Heart right ventricle (tissue), 16 donors: Measurements from ENCODE around the gene PIP5KL1. TPM values are rescaled to one million over a fixed set of nuclear protein-coding genes. Genes with fewer than 3 reads are reported as not detected.

Experiments used
- ATAC-seq, 8 donors: fragments of 200-7000 bp; cut with Tn5 transposase; one replicate each; pipeline ENCODE4 v1.9.1; 2020; ENCODE audit warnings: mild to moderate bottlenecking in 8 of 8, moderate library complexity in 8 of 8, moderate number of reproducible peaks in 1 of 8
- DNase-seq, 2 donors: peaks; one replicate each; pipeline ENCODE4 v3.0.0-alpha.2; 2020
- H3K27ac ChIP-seq, 10 donors: fragments of 200-600 bp; sonication (generic) in 2 of 10; one replicate each; pipeline versions ENCODE4 v1.5.0 to v1.8.0; 2020 to 2022; ENCODE audit warnings: mild to moderate bottlenecking in 3 of 10
- H3K27me3 ChIP-seq, 7 donors: fragments of 200-600 bp; one replicate each; pipeline ENCODE4 v1.8.0; 2021 to 2022; ENCODE audit warnings: mild to moderate bottlenecking in 2 of 7
- H3K36me3 ChIP-seq, 9 donors: fragments of 200-600 bp; sonication (generic) in 1 of 9; one replicate each; pipeline versions ENCODE4 v1.5.0 to v1.8.0; 2020 to 2022; ENCODE audit warnings: mild to moderate bottlenecking in 2 of 9
- H3K4me1 ChIP-seq, 9 donors: fragments of 200-600 bp; sonication (generic) in 1 of 9; one replicate each; pipeline versions ENCODE4 v1.5.0 to v1.8.0; 2020 to 2022; ENCODE audit warnings: mild to moderate bottlenecking in 4 of 9
- H3K4me3 ChIP-seq, 10 donors: fragments of 200-600 bp; sonication (generic) in 2 of 10; one replicate each; pipeline versions ENCODE4 v1.5.0 to v1.8.0; 2020 to 2022; ENCODE audit warnings: mild to moderate bottlenecking in 7 of 10, moderate library complexity in 2 of 10
- H3K9me3 ChIP-seq, 11 donors: fragments of 200-600 bp in 10 of 11; sonication (generic) in 2 of 11; one replicate each; pipeline versions ENCODE4 v1.5.0 to v1.8.0; 2013 to 2022; ENCODE audit warnings: mild to moderate bottlenecking in 2 of 11, control low read depth in 1 of 11, moderate library complexity in 1 of 11
- WGBS, 2 donors: extraction: QIAGEN DNeasy Blood & Tissue Kit; methylation state at CpG; one replicate each; pipeline ENCODE4 v1.1.7; 2013; ENCODE audit warnings: inconsistent platforms in 1 of 2; 5-methylcytosine and 5-hydroxymethylcytosine counted together
- intact Hi-C, 10 donors: fragments of 100-400 bp; cut with DNase I; formaldehyde crosslinking; loops; one replicate each; pipeline versions ENCODE4 v1.11.1 to v1.14.2; 2022
- polyA plus RNA-seq, 2 donors: library from polyadenylated mRNA; stranded (reverse); fragments of 200-250 nt; gene quantifications; one replicate each; pipeline ENCODE4 v1.2.3, GENCODE V29; 2013
- total RNA-seq, 10 donors: library from RNA; stranded (reverse); fragmentation: NEBNext Ultra II Directional in 3 of 10; extraction: Animal tissue kit (Norgen Biotek cat#: 25700) in 3 of 10; gene quantifications; one replicate each; pipeline versions ENCODE4 v1.2.1 to v1.2.4, GENCODE V29; 2021 to 2023
- TF ChIP-seq, protein P1 (sequence below), 9 donors: fragments of 200-600 bp; sonication (generic) in 2 of 9; IDR thresholded peaks; one replicate each; pipeline versions ENCODE4 v1.5.0 to v1.8.0; 2021 to 2022; ENCODE audit warnings: antibody characterized with exemption in 9 of 9, mild to moderate bottlenecking in 5 of 9, moderate library complexity in 1 of 9
- donor health status: Arrhythmogenic right ventricular cardiomyopathy.
- donor health status: ischemic (EF 13 %, LVEDD 7.1; RV severe dilation, severe dysfunction).
- donor health status: healthy with polysubstance abuse.
- donor health status: DM: no; HTN: yes; CAD: no.
- donor health status: DM: no; HTN: no; CAD: no.
- donor health status: ischemic (EF 25% LVEDD 6.9; RV normal size, moderate dysfunction).
- donor health status: ischemic (EF 25% LVEDD 5.7; RV mildly dilated, moderate dysfunction).
- donor health status: healthy.
- donor health status: DM: yes; HTN: yes; CAD: no.
- donor health status: Ischemic cardiomyopathy.
- donor health status: ischemic (EF 35%, LVEDD 5.7; RV mildly dilated, moderate dysfunction).
- donor health status: nonischemic (EF 11% LVEDD 7.7; RV severe dilation, severe dysfunction).
- donor health status: DM: yes; HTN: yes; CAD: no.
- donor health status: PGD.
- donor health status: ischemic (EF 29% LVEDD 5.4; RV normal size, mild dysfunction).
- donor health status: nonischemic (EF 23%, LVEDD 6.1; RV moderate dilation, normal function).

PIP5KL1 gene
- total and polyA plus RNA-seq, 12 donors = 0.25 to 0.59 (median 0.46) TPM; not detected in 4

DNA sequence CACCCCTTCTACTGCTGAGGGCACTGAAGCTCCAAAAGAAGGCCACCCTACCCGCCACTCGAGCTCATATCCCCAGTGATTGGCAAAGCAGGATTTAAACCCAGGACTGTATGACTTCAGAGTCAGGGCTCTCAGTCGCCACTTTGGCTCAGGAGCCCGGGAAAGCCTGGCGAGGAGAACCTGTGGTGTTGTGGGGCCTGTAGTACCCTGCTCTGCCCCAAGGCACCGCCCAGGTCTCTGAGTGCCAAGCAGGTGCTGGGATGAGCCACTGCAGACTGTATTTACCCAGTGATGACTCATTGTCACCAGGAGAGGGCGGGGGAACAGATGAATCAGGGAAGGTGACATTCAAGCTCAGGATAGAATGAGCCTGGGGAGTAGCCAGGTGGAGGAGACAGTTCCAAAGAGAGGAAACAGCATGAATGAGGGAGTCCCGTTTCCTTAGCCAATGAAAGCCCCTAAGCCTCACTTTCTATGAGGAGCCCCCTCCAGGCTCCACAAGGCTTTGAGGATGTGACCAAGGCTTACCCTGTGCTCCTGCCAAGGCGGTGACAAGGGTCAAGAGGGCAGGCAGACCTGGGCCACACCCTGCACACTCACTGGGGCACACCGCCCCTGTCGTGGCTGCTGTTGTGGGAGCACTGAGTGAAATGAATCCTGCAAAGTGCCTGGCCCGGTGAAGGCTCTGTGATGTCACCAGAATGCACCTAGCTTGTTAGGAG is 24.9 kb upstream of the PIP5KL1 start:
- WGBS, 2 donors = 53 to 57% methylated on average over 12 of the region's 12 CpGs
- H3K4me1 ChIP-seq = peaks cover 8 to 65% (median 40%) of the 10 kb centered on the region in 9 donors
- DNase-seq (peak; percentile 38 to 68), ATAC-seq (peak; percentile 58 to 89 (median 84))
- H3K27me3 ChIP-seq = no peaks in the 10 kb centered on the region
- TF ChIP-seq, protein P1, sequence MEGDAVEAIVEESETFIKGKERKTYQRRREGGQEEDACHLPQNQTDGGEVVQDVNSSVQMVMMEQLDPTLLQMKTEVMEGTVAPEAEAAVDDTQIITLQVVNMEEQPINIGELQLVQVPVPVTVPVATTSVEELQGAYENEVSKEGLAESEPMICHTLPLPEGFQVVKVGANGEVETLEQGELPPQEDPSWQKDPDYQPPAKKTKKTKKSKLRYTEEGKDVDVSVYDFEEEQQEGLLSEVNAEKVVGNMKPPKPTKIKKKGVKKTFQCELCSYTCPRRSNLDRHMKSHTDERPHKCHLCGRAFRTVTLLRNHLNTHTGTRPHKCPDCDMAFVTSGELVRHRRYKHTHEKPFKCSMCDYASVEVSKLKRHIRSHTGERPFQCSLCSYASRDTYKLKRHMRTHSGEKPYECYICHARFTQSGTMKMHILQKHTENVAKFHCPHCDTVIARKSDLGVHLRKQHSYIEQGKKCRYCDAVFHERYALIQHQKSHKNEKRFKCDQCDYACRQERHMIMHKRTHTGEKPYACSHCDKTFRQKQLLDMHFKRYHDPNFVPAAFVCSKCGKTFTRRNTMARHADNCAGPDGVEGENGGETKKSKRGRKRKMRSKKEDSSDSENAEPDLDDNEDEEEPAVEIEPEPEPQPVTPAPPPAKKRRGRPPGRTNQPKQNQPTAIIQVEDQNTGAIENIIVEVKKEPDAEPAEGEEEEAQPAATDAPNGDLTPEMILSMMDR (IDR thresholded peaks at IDR 0.05) = peak in 8 of 9 donors; percentile 20 to 43 (median 37)
- intact Hi-C loops = loop anchor here in 1 of 10 donors (5.0 kb wide), 1 partner anchor 47 kb away; no protein-coding TSS in a partner anchor
- no peaks in the 10 kb centered on the region for H3K36me3 ChIP-seq
- peaks cover 0 to 3% (median 0%) of the 10 kb centered on the region in 11 donors for H3K9me3 ChIP-seq
- peak overlapping the region in 9 of 10 donors; percentile 26 to 78 (median 66) for H3K27ac ChIP-seq
- no peak overlapping the region for H3K4me3 ChIP-seq

GRCh38 chr9:127954831-127955293 is 24.3 kb upstream of the PIP5KL1 start:
- WGBS, 2 donors = 50 to 59% methylated on average over 13 of the region's 13 CpGs
- no peaks in the 10 kb centered on the region for H3K27me3 ChIP-seq
- intact Hi-C loops = loop anchor here in 1 of 10 donors (5.0 kb wide), 1 partner anchor 47 kb away; no protein-coding TSS in a partner anchor
- DNase-seq (peak in 1 of 2 donors; percentile 10), ATAC-seq (peak in 3 of 8 donors; percentile 3 to 21 (median 12))
- no peaks in the 10 kb centered on the region for H3K36me3 ChIP-seq
- TF ChIP-seq, protein P1 (IDR thresholded peaks at IDR 0.05) = no peak
- no peak overlapping the region for H3K4me3 ChIP-seq
- H3K4me1 ChIP-seq = peaks cover 4 to 65% (median 41%) of the 10 kb centered on the region in 9 donors
- H3K27ac ChIP-seq = peak overlapping the region in 9 of 10 donors; percentile 26 to 78 (median 66)
- peaks cover 0 to 3% (median 0%) of the 10 kb centered on the region in 11 donors for H3K9me3 ChIP-seq

DNA sequence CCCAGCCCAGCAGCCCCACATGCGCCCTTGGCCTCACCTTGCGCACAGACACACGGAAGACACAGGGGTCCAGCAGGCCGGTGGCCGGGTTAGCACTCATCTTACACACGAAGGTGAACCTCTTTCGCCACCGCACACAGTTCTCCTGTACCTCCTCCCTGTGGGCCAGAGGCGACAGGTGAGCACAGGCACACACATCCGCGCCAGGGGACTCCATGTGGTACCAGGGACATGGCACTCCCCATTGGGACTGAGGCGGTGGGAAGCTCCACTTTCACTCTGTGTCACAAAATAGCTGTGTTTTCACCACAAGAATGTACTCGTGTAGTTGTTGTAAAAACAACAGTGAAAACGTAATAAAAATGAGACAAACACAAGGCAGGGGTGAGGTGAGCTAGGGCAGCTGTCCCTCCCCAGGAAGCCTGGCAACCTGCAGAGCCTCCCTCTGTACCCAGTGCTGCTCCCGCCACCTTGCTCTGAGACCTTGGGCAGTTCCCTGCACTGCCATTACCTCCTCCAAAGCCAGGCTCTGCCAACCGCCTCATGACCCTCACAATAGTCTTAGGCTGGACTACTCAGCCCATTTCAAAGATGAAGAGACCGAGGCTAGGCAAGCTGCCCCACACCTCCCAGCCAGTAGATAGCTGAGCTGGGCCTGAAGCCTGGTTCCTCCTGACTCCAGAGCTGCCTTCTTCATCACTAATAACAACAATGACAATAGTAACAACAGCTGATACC is 23.4 kb upstream of the PIP5KL1 start:
- intact Hi-C loops = no loop called here
- TF ChIP-seq, protein P1 (IDR thresholded peaks at IDR 0.05) = no peak
- H3K27ac ChIP-seq = peak overlapping the region in 4 of 10 donors; percentile 62 to 75 (median 67)
- peaks cover 4 to 69% (median 49%) of the 10 kb centered on the region in 9 donors for H3K4me1 ChIP-seq
- peaks cover 0 to 3% (median 0%) of the 10 kb centered on the region in 11 donors for H3K9me3 ChIP-seq
- DNase-seq = peak in 1 of 2 donors; percentile 6
- H3K36me3 ChIP-seq = no peaks in the 10 kb centered on the region
- ATAC-seq = no peak
- WGBS, 2 donors = 92 to 95% methylated on average over 17 of the region's 17 CpGs
- H3K27me3 ChIP-seq = no peaks in the 10 kb centered on the region
- H3K4me3 ChIP-seq = no peak overlapping the region

GRCh38 chr9:127953154-127953553 is 22.6 kb upstream of the PIP5KL1 start:
- H3K27me3 ChIP-seq = no peaks in the 10 kb centered on the region
- H3K9me3 ChIP-seq = peaks cover 0 to 3% (median 0%) of the 10 kb centered on the region in 11 donors
- no peak overlapping the region for H3K4me3 ChIP-seq
- peaks cover 0 to 2% (median 0%) of the 10 kb centered on the region in 9 donors for H3K36me3 ChIP-seq
- TF ChIP-seq, protein P1 (IDR thresholded peaks at IDR 0.05) = no peak
- no peak overlapping the region for H3K27ac ChIP-seq
- H3K4me1 ChIP-seq = peaks cover 4 to 77% (median 56%) of the 10 kb centered on the region in 9 donors
- intact Hi-C loops = no loop called here
- DNase-seq (no peak), ATAC-seq (no peak)
- WGBS, 2 donors = 96% methylated on average over 1 of the region's 1 CpG
